ENCODE data around the gene CTDP1. TPM values are rescaled to one million over a fixed set of nuclear protein-coding genes. Genes with fewer than 3 reads are reported as not detected.

CTDP1 gene
- total and polyA plus RNA-seq, 9 of the 15 experiments (the other 6 are each of a cell fraction or from before 2014, with no cell fraction given), result 0.07 to 19.2 (median 4.0) TPM

GRCh38 chr18:79736230-79736629 is 56.6 kb downstream of the CTDP1 start:
- no peak for TF ChIP-seq RBM17 (IDR thresholded peaks at IDR 0.05; ENCODE audit: borderline replicate concordance, low read depth, low read length)
- no peak for TF ChIP-seq CHD2 (IDR thresholded peaks at IDR 0.05; ENCODE audit: low read depth, low read length)
- no peak for TF ChIP-seq ZC3H8 (IDR thresholded peaks at IDR 0.05)
- no peak for TF ChIP-seq MNT (conservative IDR thresholded peaks at IDR 0.05)
- no peak for TF ChIP-seq EGR1 (conservative IDR thresholded peaks at IDR 0.05)
- no peak for TF ChIP-seq CBFB (CRISPR knock-in tag; IDR thresholded peaks at IDR 0.05)
- TF ChIP-seq PREB (CRISPR knock-in tag; IDR thresholded peaks at IDR 0.05), result no peak
- TF ChIP-seq CAMTA2 (CRISPR knock-in tag; conservative IDR thresholded peaks at IDR 0.05), result no peak
- TF ChIP-seq ZNF146 (CRISPR knock-in tag; IDR thresholded peaks at IDR 0.05; ENCODE audit: unreplicated experiment), result no peak
- TF ChIP-seq DPF2 (IDR thresholded peaks at IDR 0.05), result no peak
- TF ChIP-seq ZNF76 (CRISPR knock-in tag; IDR thresholded peaks at IDR 0.05; ENCODE audit: borderline replicate concordance), result no peak
- TF ChIP-seq NR2C2 (CRISPR knock-in tag; IDR thresholded peaks at IDR 0.05), result no peak
- TF ChIP-seq NR2C2 (tag; IDR thresholded peaks at IDR 0.05), result no peak
- TF ChIP-seq MIER1 (IDR thresholded peaks at IDR 0.05; ENCODE audit: low read depth), result no peak
- TF ChIP-seq E2F1 (CRISPR knock-in tag; IDR thresholded peaks at IDR 0.05), result no peak
- TF ChIP-seq, protein P1, sequence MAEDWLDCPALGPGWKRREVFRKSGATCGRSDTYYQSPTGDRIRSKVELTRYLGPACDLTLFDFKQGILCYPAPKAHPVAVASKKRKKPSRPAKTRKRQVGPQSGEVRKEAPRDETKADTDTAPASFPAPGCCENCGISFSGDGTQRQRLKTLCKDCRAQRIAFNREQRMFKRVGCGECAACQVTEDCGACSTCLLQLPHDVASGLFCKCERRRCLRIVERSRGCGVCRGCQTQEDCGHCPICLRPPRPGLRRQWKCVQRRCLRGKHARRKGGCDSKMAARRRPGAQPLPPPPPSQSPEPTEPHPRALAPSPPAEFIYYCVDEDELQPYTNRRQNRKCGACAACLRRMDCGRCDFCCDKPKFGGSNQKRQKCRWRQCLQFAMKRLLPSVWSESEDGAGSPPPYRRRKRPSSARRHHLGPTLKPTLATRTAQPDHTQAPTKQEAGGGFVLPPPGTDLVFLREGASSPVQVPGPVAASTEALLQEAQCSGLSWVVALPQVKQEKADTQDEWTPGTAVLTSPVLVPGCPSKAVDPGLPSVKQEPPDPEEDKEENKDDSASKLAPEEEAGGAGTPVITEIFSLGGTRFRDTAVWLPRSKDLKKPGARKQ (CRISPR knock-in tag; IDR thresholded peaks at IDR 0.05), result no peak
- TF ChIP-seq FOXP1 (CRISPR knock-in tag; IDR thresholded peaks at IDR 0.05), result no peak
- no peak for TF ChIP-seq KDM5B (IDR thresholded peaks at IDR 0.05; ENCODE audit: insufficient replicate concordance, low read depth, low read length)
- no peak for TF ChIP-seq ZNF57 (CRISPR knock-in tag; IDR thresholded peaks at IDR 0.05)
- ATAC-seq, result no peak
- Histone ChIP-seq H3K27ac (ENCODE audit: extremely low read depth, low read depth, low read length) (no peak overlapping the region), H3K4me3 (no peak overlapping the region), H3K9me1 (ENCODE audit: control insufficient read depth, insufficient read depth, low read length) (no peaks in the 10 kb centered on the region), H3K79me2 (ENCODE audit: control insufficient read depth, insufficient read depth, low read length) (no peaks in the 10 kb centered on the region), H3K9me3 (replicated peaks; ENCODE audit: control insufficient read depth, insufficient read depth, low read depth, low read length) (peaks cover 7% of the 10 kb centered on the region), H3K9ac (ENCODE audit: insufficient read depth in 1 of 2, low read depth in 2 of 2, low read length in 2 of 2) (no peak overlapping the region), H3K27me3 (ENCODE audit: control insufficient read depth in 2 of 2, insufficient read depth in 2 of 2, low read length in 2 of 2) (no peaks in the 10 kb centered on the region), H3K4me1 (replicated peaks in 1 of 2; ENCODE audit: control insufficient read depth in 2 of 2, insufficient read depth in 2 of 2, low read length in 2 of 2) (no peaks in the 10 kb centered on the region), H4K20me1 (replicated peaks; ENCODE audit: control insufficient read depth, insufficient read depth, low read length) (no peaks in the 10 kb centered on the region), H3K4me2 (ENCODE audit: insufficient read depth, low read length) (no peak overlapping the region), H2AFZ (ENCODE audit: low read depth, low read length) (no peak overlapping the region), H3K36me3 (ENCODE audit: control insufficient read depth, insufficient read depth, low read length) (peaks cover 34% of the 10 kb centered on the region; the same call in 2 of the 3 replicates)
- intact Hi-C loops (cut with micrococcal nuclease) (no loop called here), in situ Hi-C loops (cut with MboI) (no loop called here)
- CTCF ChIA-PET (ENCODE audit: low intra/inter-chr PET ratio), result no interaction called here
- DNase-seq (ENCODE audit: extremely low read depth in 1 of 4, low spot score in 3 of 4), result no peak
- WGBS (ENCODE audit: insufficient coverage, low coverage, missing lambda C conversion rate), result 87% methylated on average over 3 of the region's 25 CpGs
- POLR2A ChIA-PET, result no interaction called here
- BruUV-seq (replicated peaks), result no TSS peak
- no peak for FAIRE-seq
